ENCODE results near the gene CSTB.

The CSTB gene

DNA sequence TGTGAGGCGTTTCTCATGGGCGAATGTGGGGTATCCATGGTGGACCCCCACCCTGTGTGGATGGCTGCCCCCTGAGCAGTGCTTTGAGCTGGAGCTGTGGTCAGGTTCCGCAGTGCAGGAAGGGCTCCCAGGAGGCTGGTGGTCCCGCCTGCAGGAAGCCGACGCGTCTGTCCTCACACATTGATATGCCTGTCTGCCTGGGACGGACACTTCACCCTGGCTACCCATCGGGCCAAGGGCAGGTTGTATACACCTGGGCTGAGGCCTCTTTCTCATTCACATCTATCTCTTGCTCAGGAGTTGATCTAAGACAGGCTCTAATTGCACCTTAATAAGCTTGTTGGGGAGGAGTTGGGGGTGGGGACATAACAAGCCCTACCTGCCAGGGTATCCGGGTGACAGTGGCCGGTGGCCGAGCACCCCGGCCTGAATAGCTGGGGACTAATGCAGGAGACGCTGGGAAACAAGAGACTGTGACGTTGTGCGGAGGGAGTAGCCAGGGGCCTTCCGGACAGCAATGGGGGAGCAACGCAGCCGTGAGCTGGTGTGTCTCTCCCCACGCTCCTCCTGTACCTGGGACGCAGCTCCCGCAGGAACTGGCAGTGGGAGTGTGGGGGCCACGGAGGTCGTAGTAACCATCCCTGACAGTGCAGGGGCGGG lies 35.5 kb downstream of the CSTB start (continued):
- TF ChIP-seq SP2 (tag by site-specific recombination; IDR thresholded peaks at IDR 0.05) (peak; percentile 20), ZNF837 (tag by site-specific recombination; IDR thresholded peaks at IDR 0.05) (no peak), ZNF560 (tag by site-specific recombination; IDR thresholded peaks at IDR 0.05; ENCODE audit: borderline replicate concordance) (no peak), ZNF394 (tag by site-specific recombination; IDR thresholded peaks at IDR 0.05; ENCODE audit: borderline replicate concordance) (peak; percentile 85), WT1 (tag by site-specific recombination; IDR thresholded peaks at IDR 0.05) (peak; percentile 52), GLIS1 (tag by site-specific recombination; IDR thresholded peaks at IDR 0.05) (peak; percentile 65; the same call in 1 of the 2 replicates), ZNF585B (tag by site-specific recombination; IDR thresholded peaks at IDR 0.05) (no peak), ZFP3 (tag by site-specific recombination; IDR thresholded peaks at IDR 0.05; ENCODE audit: low read depth) (no peak), ZNF777 (tag by site-specific recombination; IDR thresholded peaks at IDR 0.05; ENCODE audit: borderline replicate concordance) (no peak), OSR2 (tag by site-specific recombination; IDR thresholded peaks at IDR 0.05) (peak; percentile 29; the same call in 1 of the 2 replicates), ZNF610 (tag by site-specific recombination; IDR thresholded peaks at IDR 0.05; ENCODE audit: borderline replicate concordance) (no peak), ZNF132 (tag by site-specific recombination; IDR thresholded peaks at IDR 0.05; ENCODE audit: borderline replicate concordance) (no peak), ZNF654 (tag by site-specific recombination; IDR thresholded peaks at IDR 0.05; ENCODE audit: low read depth) (no peak), REPIN1 (tag by site-specific recombination; IDR thresholded peaks at IDR 0.05; ENCODE audit: low read depth) (no peak), ZNF121 (tag by site-specific recombination; IDR thresholded peaks at IDR 0.05) (no peak), ZNF239 (tag by site-specific recombination; IDR thresholded peaks at IDR 0.05) (no peak), GLIS2 (tag by site-specific recombination; IDR thresholded peaks at IDR 0.05) (no peak), ZNF571 (tag by site-specific recombination; IDR thresholded peaks at IDR 0.05) (no peak), IKZF3 (tag by site-specific recombination; IDR thresholded peaks at IDR 0.05) (no peak), ZNF391 (tag by site-specific recombination; IDR thresholded peaks at IDR 0.05; ENCODE audit: borderline replicate concordance, low read depth) (no peak), ZBTB1 (tag by site-specific recombination; IDR thresholded peaks at IDR 0.05) (no peak)
- TF ChIP-seq, protein P1, sequence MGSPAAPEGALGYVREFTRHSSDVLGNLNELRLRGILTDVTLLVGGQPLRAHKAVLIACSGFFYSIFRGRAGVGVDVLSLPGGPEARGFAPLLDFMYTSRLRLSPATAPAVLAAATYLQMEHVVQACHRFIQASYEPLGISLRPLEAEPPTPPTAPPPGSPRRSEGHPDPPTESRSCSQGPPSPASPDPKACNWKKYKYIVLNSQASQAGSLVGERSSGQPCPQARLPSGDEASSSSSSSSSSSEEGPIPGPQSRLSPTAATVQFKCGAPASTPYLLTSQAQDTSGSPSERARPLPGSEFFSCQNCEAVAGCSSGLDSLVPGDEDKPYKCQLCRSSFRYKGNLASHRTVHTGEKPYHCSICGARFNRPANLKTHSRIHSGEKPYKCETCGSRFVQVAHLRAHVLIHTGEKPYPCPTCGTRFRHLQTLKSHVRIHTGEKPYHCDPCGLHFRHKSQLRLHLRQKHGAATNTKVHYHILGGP (tag by site-specific recombination; IDR thresholded peaks at IDR 0.05), result no peak
- TF ChIP-seq, protein P2, sequence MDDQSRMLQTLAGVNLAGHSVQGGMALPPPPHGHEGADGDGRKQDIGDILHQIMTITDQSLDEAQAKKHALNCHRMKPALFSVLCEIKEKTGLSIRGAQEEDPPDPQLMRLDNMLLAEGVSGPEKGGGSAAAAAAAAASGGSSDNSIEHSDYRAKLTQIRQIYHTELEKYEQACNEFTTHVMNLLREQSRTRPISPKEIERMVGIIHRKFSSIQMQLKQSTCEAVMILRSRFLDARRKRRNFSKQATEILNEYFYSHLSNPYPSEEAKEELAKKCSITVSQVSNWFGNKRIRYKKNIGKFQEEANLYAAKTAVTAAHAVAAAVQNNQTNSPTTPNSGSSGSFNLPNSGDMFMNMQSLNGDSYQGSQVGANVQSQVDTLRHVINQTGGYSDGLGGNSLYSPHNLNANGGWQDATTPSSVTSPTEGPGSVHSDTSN (CRISPR knock-in tag; IDR thresholded peaks at IDR 0.05), result no peak
- TF ChIP-seq, protein P3, sequence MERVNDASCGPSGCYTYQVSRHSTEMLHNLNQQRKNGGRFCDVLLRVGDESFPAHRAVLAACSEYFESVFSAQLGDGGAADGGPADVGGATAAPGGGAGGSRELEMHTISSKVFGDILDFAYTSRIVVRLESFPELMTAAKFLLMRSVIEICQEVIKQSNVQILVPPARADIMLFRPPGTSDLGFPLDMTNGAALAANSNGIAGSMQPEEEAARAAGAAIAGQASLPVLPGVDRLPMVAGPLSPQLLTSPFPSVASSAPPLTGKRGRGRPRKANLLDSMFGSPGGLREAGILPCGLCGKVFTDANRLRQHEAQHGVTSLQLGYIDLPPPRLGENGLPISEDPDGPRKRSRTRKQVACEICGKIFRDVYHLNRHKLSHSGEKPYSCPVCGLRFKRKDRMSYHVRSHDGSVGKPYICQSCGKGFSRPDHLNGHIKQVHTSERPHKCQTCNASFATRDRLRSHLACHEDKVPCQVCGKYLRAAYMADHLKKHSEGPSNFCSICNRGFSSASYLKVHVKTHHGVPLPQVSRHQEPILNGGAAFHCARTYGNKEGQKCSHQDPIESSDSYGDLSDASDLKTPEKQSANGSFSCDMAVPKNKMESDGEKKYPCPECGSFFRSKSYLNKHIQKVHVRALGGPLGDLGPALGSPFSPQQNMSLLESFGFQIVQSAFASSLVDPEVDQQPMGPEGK (tag by site-specific recombination; IDR thresholded peaks at IDR 0.05), result 0 out of 2 replicates have a peak, but pooled peaks have one; percentile 54
- TF ChIP-seq, protein P4, sequence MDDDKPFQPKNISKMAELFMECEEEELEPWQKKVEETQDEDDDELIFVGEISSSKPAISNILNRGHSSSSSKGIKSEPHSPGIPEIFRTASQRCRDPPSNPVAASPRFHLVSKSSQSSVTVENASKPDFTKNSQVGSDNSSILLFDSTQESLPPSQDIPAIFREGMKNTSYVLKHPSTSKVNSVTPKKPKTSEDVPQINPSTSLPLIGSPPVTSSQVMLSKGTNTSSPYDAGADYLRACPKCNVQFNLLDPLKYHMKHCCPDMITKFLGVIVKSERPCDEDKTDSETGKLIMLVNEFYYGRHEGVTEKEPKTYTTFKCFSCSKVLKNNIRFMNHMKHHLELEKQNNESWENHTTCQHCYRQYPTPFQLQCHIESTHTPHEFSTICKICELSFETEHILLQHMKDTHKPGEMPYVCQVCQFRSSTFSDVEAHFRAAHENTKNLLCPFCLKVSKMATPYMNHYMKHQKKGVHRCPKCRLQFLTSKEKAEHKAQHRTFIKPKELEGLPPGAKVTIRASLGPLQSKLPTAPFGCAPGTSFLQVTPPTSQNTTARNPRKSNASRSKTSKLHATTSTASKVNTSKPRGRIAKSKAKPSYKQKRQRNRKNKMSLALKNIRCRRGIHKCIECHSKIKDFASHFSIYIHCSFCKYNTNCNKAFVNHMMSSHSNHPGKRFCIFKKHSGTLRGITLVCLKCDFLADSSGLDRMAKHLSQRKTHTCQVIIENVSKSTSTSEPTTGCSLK (tag by site-specific recombination; IDR thresholded peaks at IDR 0.05), result no peak
- TF ChIP-seq, protein P5, sequence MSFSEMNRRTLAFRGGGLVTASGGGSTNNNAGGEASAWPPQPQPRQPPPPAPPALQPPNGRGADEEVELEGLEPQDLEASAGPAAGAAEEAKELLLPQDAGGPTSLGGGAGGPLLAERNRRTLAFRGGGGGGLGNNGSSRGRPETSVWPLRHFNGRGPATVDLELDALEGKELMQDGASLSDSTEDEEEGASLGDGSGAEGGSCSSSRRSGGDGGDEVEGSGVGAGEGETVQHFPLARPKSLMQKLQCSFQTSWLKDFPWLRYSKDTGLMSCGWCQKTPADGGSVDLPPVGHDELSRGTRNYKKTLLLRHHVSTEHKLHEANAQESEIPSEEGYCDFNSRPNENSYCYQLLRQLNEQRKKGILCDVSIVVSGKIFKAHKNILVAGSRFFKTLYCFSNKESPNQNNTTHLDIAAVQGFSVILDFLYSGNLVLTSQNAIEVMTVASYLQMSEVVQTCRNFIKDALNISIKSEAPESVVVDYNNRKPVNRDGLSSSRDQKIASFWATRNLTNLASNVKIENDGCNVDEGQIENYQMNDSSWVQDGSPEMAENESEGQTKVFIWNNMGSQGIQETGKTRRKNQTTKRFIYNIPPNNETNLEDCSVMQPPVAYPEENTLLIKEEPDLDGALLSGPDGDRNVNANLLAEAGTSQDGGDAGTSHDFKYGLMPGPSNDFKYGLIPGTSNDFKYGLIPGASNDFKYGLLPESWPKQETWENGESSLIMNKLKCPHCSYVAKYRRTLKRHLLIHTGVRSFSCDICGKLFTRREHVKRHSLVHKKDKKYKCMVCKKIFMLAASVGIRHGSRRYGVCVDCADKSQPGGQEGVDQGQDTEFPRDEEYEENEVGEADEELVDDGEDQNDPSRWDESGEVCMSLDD (tag by site-specific recombination; IDR thresholded peaks at IDR 0.05), result 0 out of 2 replicates have a peak, but pooled peaks have one; percentile 29
- TF ChIP-seq, protein P6, sequence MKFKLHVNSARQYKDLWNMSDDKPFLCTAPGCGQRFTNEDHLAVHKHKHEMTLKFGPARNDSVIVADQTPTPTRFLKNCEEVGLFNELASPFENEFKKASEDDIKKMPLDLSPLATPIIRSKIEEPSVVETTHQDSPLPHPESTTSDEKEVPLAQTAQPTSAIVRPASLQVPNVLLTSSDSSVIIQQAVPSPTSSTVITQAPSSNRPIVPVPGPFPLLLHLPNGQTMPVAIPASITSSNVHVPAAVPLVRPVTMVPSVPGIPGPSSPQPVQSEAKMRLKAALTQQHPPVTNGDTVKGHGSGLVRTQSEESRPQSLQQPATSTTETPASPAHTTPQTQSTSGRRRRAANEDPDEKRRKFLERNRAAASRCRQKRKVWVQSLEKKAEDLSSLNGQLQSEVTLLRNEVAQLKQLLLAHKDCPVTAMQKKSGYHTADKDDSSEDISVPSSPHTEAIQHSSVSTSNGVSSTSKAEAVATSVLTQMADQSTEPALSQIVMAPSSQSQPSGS (tag by site-specific recombination; IDR thresholded peaks at IDR 0.05; ENCODE audit: low read depth), result no peak
- TF ChIP-seq, protein P7, sequence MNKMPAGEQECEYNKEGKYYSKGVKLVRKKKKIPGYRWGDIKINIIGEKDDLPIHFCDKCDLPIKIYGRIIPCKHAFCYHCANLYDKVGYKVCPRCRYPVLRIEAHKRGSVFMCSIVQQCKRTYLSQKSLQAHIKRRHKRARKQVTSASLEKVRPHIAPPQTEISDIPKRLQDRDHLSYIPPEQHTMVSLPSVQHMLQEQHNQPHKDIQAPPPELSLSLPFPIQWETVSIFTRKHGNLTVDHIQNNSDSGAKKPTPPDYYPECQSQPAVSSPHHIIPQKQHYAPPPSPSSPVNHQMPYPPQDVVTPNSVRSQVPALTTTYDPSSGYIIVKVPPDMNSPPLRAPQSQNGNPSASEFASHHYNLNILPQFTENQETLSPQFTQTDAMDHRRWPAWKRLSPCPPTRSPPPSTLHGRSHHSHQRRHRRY (tag by site-specific recombination; IDR thresholded peaks at IDR 0.05), result no peak
